Measurements from ENCODE around the gene EMILIN1.
"Not testable (repeated sequence)": the region's sequence is repeated elsewhere in the genome, so short reads cannot be mapped to it uniquely, and the experiment has no call there.

Gene EMILIN1

DNA sequence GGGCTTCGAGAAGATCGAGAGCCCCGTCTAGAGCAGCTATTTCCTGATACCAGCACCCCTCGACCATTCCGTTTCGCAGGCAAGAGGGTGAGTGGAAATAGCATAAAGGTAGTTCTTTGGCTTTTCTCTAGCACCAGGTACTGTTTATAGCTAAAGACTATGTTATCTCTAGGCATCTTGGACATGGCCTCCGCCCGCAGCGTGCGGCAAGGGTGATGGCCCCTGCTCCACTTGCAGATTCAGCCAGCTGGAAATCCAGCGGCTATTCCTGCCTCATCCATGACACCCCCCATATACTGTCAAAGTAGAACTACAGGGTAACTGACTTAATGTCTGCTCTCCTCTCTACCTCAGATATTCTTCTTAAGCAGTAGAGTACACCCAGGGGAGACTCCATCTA lies 23.7 kb upstream of the EMILIN1 start:
- no peak for DNase-seq

DNA sequence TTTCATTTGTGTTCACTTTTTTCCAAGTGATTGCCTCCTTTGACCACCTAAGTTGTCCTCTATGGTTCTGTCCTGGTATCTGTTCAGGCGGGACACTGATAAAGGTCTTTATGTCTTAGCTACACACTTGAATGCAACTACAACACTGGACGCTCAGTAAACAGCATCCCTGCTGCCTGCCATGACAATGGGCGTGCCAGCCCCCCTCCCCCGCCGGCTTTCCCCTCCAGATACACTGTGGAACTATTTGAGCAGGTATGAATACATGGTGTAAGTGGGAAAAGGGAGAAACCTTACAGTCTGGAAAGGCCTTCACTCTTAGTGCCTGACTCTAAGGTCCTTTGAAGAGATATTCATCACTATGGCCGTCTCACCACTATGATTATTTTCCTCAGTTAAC lies 21.2 kb upstream of the EMILIN1 start:
- no peak for DNase-seq

DNA sequence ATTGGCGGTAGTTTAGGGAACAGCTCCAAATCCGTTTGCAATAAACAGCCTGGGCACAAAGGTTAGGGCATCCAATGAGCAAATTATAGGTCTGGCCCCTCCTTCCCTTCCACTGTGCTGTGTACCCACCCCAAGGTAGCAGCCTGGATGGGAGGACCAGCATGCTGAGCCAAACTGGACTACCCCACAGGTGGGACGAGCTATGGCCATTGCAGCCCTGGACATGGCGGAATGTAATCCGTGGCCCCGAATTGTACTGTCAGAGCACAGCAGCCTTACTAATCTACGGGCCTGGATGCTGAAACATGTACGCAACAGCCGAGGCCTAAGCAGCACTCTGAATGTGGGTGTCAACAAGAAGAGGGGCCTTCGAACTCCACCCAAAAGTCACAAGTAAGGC lies 20.2 kb upstream of the EMILIN1 start:
- no peak for DNase-seq

DNA sequence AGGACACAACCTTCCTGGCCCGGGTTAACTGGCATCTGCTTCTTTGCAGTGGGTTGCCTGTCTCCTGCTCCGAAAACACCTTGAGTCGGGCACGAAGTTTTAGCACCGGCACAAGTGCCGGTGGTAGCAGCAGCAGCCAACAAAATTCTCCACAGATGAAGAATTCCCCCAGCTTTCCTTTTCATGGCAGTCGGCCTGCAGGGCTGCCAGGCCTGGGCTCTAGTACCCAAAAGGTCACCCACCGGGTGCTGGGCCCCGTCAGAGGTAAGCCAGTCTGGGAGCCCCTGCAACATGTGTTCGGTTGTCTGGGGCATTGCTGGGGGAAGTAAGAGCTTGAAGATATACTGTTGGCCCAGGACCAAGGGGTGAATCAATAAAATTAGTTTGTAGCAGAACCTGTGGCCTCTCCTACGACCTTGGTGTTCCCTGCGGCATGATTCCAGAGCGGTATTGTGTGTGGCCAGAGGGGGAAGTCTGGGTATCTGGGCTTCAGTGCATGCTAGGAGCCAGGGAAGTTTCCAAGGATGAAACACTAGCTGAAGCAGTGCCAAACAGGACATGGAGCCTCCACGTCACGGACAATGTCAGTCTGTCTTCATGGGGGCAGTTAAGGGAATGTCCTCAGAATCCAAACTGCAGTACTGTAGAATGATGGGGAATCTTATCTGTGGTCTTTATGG lies 19.1 kb upstream of the EMILIN1 start:
- no peak for DNase-seq

DNA sequence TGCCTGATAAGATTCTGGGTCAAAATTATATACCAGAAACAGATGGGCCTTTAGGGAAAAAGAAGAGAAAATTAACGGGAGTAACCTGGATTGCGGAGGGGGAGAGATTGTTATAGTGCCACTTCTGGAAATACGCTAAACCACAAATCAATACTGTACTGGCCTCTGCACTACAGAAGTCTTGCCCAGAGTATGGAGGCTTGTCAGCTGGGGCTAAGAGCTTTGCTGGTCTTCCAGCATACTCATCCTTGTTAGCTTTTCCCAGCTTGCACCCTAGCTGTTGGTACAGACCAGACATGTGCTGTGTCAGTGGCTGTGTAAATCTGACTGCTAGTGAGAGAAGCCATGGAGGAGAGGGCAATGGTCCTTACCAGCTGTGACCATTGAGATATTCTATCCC lies 18.1 kb upstream of the EMILIN1 start:
- DNase-seq: no peak

DNA sequence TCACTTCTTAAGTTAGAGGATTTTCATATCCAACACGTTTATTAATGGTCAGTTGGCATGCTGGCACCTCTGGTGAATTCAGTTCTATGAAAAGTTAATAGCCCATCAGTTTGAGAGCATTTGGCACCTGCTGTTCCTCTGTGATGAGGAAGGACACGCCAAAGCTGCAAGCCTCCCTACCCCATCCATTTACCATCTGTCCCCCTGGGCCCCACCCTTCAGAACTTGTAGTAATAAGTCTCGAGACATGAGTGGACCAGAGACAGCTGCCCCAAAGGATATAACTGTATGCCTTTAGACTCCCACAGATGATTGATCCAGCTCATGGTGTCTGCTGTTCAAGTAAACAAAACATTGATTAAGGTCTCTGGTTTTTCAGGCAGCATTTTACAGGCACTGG lies 13.3 kb upstream of the EMILIN1 start:
- no peak for DNase-seq

DNA sequence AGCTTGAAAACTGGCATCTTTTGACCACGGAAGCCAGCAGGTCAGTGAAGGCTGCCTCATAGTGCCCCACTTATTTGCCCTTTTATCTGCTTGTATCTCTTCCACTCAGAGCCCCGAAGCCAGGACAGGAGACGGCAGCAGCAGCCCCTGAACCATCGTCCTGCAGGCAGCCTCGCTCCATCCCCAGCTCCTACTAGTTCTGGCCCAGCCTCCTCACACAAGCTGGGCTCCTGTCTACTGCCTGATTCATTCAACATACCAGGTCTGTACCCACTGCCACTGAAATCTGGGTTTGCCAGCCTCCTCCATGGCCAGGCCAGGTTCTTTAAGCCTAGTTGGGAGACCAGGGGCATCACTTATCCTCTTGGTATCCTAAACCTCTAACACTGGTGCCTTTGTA lies 11.0 kb upstream of the EMILIN1 start:
- DNase-seq: no peak

DNA sequence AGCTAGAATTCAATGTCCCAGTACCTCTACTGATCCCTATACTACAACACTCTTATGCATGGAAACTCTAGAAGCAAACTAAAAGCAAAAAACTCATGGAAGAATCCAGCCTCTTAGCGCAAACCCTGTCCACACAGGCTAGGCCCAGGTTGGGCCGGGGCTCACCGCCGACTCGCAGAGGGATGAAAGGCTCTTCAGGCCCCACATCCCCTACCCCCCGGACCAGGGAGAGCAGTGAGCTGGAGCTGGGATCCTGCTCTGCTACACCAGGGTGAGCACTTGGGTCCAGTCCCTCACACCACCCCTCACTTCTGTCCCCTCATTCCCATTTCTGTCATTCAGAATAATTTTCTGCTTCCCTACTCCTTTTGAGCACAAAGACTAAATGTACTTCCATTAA lies 9.0 kb upstream of the EMILIN1 start:
- no peak for DNase-seq

DNA sequence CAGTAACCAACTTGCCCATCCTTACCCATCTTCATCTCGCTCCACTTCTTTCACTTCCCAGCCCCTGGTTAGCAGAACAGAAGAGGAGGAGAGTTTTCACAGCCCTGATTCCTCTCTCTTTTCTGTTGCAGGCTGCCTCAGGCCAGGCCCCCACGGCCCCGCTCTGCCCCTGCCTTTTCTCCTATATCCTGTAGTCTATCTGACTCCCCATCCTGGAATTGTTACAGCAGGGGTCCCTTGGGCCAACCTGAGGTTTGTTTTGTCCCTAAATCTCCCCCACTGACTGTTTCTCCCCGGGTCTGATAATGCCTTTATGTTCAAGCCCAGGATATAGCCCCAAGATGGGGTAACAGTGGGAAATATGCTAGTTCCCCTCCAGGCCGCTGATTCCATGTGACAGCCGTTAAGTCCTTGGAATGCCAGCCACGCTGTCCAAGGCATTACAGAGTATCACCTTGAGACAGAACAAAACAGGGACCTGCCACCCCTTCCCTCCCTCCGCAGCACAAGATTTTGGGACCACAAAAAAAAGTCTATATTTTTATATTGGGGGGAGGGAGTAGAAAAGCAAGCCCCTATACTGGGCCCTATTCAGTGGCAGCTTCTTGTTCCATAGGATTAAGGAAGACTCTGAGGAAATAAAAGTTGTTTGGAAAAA lies 8.3 kb upstream of the EMILIN1 start:
- DNase-seq: no peak

DNA sequence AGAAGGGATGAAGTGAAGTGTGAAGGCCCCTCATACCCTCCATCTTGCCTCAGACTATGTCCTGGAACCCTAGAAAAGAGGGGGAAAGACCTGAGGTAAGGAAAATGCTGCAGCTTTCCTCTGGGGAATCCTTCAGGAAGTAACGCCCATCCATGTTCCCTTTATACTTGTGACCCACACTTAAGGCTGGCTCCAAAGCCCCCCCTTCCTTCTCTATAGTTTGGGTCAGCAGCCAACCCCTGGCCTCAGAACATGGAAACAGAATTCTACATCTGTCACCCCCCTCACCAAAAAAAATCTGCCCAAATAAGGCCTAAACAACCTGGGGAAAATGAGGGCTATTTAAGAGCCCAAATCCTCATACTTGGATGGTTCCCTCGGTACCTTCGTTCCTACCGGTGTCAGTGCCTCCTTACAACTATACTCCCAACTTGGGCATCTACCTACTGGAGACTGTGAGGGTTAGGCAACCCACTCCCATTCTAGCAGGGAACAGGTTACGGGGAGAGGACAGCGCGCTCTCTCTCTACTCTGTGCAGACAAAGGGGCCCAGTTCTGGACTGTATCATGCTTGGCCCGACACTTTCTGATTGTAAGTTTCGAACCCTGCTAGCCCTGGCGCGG lies 7.7 kb upstream of the EMILIN1 start:
- no peak for DNase-seq

DNA sequence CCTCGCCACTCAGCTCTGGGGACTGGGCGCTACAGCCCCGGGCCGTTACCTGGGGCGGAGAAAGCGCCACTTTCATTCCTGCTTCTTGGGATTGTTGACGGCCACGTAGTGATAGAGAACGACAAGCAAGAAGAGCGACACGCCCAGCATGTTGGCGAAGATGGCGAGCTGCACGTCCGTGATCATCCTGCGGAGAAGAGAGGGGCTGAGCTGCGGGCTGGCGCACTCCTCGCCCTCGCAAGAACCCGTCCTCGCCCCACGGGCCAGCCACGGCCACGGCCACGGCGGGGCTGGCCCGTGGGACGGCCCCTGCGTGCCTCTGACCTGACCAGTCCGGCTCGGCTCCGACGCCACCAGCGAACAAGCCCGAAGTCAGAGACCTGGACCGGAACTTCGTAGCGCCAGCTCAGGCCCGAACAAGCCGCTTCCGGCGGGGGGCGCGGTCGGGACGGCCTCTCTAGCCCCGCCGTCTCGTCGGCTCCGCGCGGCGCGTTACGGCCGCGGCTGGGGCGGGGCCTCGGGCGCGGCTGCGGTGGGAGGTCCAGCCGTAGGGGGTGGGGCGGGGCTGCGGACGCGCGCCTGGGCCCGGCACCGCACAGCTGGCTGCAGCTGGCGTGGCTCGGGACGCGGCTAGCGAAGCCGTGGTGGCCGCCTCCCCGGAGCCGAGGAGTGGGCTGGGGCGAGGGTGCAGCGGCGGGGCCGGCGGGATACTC lies 7.0 kb upstream of the EMILIN1 start, which contains the start of gene OST4:
Gene OST4 (minus strand): TSS at position 378 of the 713 bp plus-strand sequence.
- DNase-seq: peak; percentile 93

DNA sequence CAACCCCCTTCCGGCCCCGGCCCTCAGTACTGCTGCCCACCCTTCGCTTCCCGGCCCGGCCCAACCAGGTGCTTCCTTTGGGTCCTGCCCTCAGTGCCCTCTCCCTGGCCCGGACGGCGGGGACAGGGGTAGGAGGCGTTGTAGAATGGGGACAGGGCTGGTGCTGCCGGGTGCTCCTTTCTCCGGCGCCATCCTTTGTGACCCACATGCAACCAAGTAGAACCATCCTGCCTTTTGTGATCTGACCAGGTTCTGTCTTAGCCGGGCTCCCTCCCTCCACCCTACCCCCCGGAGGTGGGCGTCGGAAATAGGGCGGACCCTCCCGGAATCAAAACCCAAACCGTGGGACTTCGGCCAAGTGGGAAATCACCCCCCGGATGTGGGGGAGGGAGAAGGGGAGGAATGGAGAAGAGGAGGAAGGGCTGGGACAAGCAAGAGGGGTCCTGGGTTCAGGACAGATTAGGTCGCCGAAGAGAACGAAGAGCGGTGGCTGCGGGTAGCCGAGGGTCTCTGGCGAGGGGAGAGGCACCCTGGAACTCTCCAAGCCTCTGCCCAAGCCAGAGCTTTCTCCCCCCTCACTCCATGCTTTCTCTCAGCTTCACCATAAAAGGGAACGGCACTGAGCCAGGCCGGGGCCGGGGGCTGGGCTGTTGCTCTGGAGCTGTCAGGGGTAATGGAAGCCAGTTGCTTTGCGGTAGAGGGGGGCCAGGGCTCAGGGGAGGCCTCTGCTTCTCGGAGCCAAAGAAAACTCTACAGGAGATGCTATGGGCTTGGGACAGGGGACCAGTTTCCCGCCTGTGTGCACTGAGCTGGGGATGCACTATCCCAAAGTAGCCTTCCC lies 6.2 kb upstream of the EMILIN1 start:
- peak; percentile 91 for DNase-seq

DNA sequence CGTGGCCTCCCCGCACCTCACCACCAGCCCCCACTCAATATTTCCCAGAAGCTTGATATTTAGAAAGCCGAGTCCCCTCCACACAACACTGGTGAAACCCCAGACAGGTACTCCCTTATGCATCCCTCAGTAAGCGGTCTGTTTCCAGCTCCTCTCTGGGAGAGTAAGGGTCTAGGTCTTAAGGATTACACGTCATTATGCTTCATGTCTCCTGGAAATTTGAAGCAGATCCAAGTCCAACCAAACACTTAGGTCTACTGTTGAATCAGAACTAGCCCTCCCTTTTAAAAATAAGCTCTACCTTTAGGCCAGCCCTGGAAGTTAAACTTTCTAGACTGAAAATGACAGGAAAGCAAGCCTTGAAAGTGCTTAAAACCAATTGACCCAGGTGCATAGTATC lies 5.5 kb upstream of the EMILIN1 start:
- peak; percentile 73 for DNase-seq

DNA sequence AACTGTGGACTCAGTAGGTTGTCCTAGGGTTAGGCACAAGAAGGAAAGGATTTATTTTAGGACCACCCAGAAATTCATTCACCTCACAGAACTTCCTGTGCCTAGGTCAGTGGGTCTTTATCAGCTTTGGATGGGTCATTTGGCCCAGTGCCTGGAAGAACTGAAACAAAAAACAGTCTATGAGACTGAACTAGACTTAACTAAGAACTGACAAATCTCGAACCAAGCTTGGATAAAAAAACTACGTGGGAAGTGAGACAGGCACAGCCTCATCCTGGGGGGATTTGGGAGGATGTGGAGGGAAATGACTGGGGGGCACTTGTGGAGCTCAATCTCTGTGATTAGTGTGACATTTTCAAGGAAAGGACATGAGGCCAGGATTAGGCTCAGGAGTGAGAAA lies 4.6 kb upstream of the EMILIN1 start:
- no peak for DNase-seq

DNA sequence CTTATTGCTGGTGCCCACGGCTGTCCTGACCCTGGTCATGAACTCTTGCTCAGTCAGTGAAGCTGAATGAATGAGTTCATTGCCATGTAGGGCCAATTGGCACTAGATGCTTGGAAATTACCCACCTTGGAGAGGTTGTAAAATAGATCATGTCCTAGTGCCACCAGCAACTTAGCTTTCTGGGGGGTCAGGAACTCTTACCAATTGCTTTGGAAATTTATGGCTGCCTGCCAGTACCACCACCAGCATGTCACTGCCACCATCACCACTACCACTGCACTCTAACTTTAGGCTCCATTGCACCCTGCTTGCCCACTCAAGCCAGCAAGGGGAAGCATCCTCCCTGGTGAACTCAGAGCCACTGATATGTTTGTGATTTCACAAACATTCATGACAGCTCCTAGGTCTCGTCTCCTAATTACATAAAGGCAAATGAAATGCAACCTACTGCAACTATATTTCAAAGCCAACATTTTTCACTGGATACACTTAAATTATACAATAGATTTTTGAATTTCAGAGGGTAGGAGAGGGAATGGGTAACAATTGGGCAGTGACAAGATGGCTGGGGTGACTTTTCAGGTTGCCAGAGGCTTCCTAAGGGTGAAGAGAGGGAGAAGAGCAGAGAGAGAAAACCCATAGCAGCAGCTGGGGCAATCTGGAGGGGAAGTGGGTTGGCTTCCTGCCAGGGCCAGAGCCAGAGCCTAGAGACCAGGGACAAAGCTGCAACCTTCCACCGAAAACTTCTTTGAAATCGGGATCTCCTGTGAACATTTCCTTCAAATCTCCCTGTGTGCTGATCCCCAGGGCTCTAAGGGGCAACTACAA lies 3.5 kb upstream of the EMILIN1 start:
- peak; percentile 42 for DNase-seq

DNA sequence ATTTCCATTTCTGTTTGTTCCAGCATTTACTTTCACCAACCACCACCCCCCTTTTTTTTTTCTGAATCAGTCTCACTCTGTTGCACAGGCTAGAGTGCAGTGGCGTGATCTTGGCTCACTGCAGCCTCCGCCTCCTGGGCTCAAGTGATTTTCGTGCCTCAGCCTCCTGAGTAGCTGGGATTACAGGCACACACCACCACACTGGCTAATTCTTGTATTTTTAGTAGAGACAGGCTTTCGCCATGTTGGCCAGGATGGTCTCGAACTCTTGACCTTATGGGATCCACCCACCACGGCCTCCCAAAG lies 2.9 kb upstream of the EMILIN1 start:
- DNase-seq: not testable (repeated sequence)

DNA sequence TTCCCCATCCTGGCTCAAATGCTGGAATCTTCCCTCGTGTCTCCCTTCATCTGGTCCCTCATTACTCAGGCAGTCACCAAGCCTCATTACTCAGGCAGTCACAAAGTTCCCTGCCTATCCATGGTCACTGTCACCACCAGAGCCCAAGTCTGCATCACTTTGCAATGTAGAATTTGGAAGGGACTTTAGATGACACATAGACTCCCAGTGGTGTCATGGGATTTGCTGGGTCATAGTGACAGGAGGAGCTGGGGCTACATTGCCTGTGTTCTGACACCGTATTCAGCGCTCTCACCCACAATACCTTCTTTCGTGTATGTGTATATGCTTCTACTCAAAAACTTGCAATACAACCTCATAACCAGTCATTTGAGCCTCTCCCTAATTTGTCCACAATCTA lies 2.1 kb upstream of the EMILIN1 start:
- no peak for DNase-seq

DNA sequence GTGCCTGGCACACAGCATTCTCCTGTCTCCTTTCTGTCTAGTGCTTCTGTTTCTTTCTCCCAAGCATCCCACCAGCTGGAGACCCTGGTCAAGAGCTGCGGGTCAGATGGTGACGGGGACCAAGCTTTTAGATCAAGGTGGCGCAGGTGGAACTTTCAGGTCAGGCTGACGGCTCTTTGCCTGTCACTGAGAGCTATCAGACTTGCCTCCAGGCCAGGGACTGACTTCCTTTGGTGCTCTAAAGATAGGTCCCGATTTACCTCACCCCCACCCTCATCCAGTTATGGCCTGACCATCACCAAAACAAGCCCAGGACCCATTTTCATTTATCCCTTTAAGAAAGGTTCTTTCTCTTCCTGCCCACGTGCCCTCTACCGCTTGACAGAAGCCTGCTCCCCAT lies 1.2 kb upstream of the EMILIN1 start:
- no peak for DNase-seq

DNA sequence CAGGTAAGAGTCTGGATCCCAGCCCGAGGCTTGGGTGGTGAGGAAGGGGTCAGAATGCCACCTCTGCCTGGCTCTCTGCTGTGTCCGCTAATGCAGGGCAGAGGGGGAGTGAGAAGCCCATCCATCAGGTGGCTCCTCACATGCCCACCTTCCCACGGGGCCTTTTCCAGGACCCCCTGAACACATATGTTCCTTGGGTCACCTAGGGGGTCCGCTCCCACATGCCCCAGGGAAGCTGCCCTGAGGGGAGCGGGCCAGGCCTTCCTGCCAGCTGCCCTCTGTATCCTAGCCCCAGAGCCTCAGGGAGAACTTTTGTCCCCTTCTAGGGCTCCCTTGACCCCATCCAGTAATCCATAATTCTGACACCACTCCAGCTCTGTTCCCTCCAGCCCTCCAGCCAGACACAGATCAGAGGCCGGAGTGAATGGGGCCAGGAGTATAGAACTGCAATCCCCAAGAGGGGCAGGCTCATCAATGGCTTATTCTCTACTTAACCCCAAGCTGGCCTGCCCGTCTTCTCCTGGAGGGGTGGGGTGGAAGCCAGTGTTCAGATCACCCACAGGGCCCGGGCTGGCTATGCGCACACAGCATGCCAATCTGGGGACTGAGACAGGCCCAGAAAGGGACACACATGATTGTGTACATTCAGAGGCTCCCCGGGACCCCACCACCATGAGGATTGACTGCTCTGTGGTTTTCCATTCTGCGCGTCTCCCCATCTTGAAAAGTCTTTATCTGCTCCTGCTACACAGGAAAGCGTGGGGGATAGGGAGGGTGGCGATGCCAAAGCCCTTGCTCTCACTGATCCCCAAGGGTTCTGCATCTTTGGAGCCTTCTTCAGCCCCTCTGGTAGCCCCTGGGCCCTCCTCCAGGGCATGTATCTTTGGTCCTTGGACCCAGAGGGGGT lies 1.1 kb downstream of the EMILIN1 start:
- DNase-seq: no peak

DNA sequence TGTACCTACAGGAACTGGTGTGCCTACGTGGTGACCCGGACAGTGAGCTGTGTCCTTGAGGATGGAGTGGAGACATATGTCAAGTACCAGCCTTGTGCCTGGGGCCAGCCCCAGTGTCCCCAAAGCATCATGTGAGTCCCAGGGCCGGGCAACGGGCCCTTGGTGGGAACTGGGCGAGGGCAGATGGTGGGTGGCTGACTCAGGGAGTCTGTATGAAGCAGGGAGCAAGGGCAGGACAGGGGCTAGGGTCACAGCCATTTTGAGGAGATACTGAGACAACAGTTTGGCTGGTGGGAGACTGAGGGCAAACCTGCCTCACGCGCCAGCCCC lies 1.7 kb downstream of the EMILIN1 start:
- no peak for DNase-seq

DNA sequence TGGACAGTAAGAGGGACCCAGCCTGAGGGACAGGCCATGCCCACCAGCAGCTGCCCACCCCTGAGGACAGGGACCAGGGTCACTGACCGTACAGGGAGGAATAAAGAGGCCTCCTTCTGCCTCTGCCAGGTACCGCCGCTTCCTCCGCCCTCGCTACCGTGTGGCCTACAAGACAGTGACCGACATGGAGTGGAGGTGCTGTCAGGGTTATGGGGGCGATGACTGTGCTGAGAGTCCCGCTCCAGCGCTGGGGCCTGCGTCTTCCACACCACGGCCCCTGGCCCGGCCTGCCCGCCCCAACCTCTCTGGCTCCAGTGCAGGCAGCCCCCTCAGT lies 2.2 kb downstream of the EMILIN1 start:
- no peak for DNase-seq

Measured in fibroblast of skin of right quadriceps (primary cell).